Activated T-helper 1 cell treated with anti-CD3 and anti-CD28 coated beads, Interleukin-12 subunit alpha, Interleukin-12 subunit beta, Interleukin-2, Interleukin-4 antibody, amounts not matched to agents 30 ng/mL and 10 ng/mL and 1 ng/mL, durations not matched to agents 14 hours and 24 hours and 36 hours (primary cell): ENCODE data around the gene NPHP4. TPM values are rescaled to one million over a fixed set of nuclear protein-coding genes. Genes with fewer than 3 reads are reported as not detected.

ENCODE experiments used
- DNase-seq: peaks from one replicate; pipeline ENCODE4 v3.0.0; 2021; ENCODE audit warnings: low spot score
- H3K27ac Mint-ChIP-seq: one replicate; pipeline ENCODE4 v1.8.0; 2021; ENCODE audit warnings: mild to moderate bottlenecking, mixed read lengths
- H3K27me3 Mint-ChIP-seq: one replicate; pipeline ENCODE4 v1.8.0; 2022; ENCODE audit warnings: mild to moderate bottlenecking, moderate library complexity, mixed read lengths; ENCODE audit not compliant: insufficient read depth
- H3K36me3 Mint-ChIP-seq: one replicate; pipeline ENCODE4 v1.8.0; 2021; ENCODE audit warnings: low read depth, mixed read lengths
- H3K4me1 Mint-ChIP-seq: one replicate; pipeline ENCODE4 v1.8.0; 2021; ENCODE audit warnings: low read depth, mixed read lengths
- H3K4me3 Mint-ChIP-seq: one replicate; pipeline ENCODE4 v1.8.0; 2021; ENCODE audit warnings: mild to moderate bottlenecking, moderate library complexity, mixed read lengths
- H3K9me3 Mint-ChIP-seq: one replicate; pipeline ENCODE4 v1.8.0; 2021; ENCODE audit warnings: mixed read lengths
- intact Hi-C: fragments of 100-400 bp; cut with micrococcal nuclease; formaldehyde crosslinking; loops from one replicate; pipeline ENCODE4 v1.15.1; 2024
- total RNA-seq: library from RNA; stranded (reverse); gene quantifications from 2 replicates; pipeline ENCODE4 v1.2.3, GENCODE V29; 2022

The NPHP4 gene
- total RNA-seq, 1 donor from 2014 or later = 18.3 TPM

GRCh38 chr1:5998051-5998905, 6.1 kb upstream of the NPHP4 start:
- no peak for DNase-seq
- no peaks in the 10 kb centered on the region for H3K9me3 Mint-ChIP-seq
- H3K36me3 Mint-ChIP-seq = peaks cover 5% of the 10 kb centered on the region
- peaks cover 28% of the 10 kb centered on the region for H3K4me1 Mint-ChIP-seq
- H3K4me3 Mint-ChIP-seq = no peak overlapping the region
- H3K27me3 Mint-ChIP-seq = no peaks in the 10 kb centered on the region
- intact Hi-C loops = loop anchor here (10.0 kb wide), 1 partner anchor 787 kb away; the partner anchor contains the start of gene CAMTA1
- no peak overlapping the region for H3K27ac Mint-ChIP-seq

- intact Hi-C loops = loop anchor here (10.0 kb wide), 1 partner anchor 787 kb away; the partner anchor contains the start of gene CAMTA1
- Mint-ChIP-seq H3K9me3 (no peaks in the 10 kb centered on the region), H3K27ac (no peak overlapping the region), H3K4me1 (peaks cover 28% of the 10 kb centered on the region), H3K36me3 (peaks cover 5% of the 10 kb centered on the region), H3K4me3 (peak overlapping the region; percentile 15), H3K27me3 (no peaks in the 10 kb centered on the region)
- DNase-seq = no peak
These were observed 5.1 kb upstream of the NPHP4 start for GRCh38 chr1:5997316-5997715.

DNA sequence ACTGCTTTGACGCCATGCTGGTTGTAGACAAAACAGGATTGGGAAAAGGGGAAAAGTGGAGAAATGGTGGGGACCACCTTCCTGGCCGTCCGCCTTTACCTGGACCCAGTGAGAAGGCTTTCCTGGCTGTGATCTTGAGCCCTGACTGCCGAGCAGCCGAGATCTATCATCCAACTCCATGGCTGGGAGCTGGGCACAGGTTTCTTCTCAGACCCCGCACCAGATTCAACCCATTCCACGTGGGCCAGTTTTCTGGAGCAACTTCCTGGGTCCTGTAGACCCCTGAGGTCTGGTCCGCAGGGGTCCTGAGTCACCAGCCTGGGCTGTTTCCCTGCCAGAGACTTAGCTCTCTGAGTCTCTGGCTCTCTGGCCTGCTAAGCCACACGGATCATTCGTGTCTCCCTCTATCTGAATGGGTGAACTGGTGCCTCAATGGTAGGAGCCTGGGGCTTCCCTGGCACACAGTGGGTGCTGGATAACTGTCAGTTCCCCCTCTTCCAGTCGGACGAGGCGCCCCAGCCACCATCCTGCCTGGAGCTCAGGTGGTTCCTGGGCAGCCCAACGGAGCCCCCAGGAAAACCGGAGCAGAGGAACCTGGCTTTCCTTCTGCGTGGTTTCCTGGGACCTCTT, 4.5 kb upstream of the NPHP4 start:
- H3K36me3 Mint-ChIP-seq = peaks cover 5% of the 10 kb centered on the region
- no peaks in the 10 kb centered on the region for H3K27me3 Mint-ChIP-seq
- no peak overlapping the region for H3K4me3 Mint-ChIP-seq
- H3K9me3 Mint-ChIP-seq = no peaks in the 10 kb centered on the region
- intact Hi-C loops = loop anchor here (10.0 kb wide), 1 partner anchor 788 kb away; the partner anchor contains the start of gene CAMTA1
- no peak for DNase-seq
- no peak overlapping the region for H3K27ac Mint-ChIP-seq
- H3K4me1 Mint-ChIP-seq = peaks cover 28% of the 10 kb centered on the region

DNA sequence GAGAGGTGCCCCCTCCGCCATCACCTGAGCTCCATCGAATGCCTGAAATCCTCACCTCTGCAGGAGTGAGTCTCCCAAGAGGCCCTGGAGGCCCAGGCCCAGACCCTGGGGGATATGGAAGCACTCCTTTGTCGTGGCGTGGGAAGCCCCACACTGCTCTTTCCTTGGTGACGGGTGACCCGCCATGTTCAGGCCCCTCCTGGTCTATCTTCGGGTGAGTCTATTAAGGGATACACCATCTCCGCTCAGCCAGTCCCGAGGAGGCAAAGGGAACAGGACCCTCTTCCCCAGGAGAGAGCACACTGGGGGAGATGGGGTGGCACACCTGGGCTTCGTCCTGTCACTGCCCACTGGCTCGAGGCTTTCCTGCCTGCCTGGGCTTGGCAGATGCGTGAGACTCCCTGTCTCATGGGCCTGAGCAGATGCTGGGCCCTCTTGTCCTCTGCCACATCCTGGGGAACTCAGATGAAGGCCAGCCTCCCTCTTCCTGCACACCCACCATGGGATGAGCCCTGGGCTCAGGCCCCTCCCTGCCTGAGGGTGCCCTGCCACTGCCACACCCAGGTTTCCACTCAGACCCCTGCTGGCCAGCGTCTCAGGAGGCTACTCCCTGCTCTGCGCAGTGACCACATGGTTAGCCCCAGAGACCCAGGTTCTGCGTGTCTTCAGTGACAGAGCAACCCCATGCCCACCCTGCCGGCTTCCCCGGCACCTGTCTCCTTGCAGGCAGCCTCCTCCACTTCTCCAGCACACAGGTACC, 3.8 kb upstream of the NPHP4 start:
- H3K4me3 Mint-ChIP-seq = peak overlapping the region; percentile 15
- H3K36me3 Mint-ChIP-seq = peaks cover 5% of the 10 kb centered on the region
- no peaks in the 10 kb centered on the region for H3K9me3 Mint-ChIP-seq
- no peak overlapping the region for H3K27ac Mint-ChIP-seq
- H3K27me3 Mint-ChIP-seq = no peaks in the 10 kb centered on the region
- intact Hi-C loops = loop anchor here (10.0 kb wide), 1 partner anchor 789 kb away; the partner anchor contains the start of gene CAMTA1
- peaks cover 30% of the 10 kb centered on the region for H3K4me1 Mint-ChIP-seq
- no peak for DNase-seq

DNA sequence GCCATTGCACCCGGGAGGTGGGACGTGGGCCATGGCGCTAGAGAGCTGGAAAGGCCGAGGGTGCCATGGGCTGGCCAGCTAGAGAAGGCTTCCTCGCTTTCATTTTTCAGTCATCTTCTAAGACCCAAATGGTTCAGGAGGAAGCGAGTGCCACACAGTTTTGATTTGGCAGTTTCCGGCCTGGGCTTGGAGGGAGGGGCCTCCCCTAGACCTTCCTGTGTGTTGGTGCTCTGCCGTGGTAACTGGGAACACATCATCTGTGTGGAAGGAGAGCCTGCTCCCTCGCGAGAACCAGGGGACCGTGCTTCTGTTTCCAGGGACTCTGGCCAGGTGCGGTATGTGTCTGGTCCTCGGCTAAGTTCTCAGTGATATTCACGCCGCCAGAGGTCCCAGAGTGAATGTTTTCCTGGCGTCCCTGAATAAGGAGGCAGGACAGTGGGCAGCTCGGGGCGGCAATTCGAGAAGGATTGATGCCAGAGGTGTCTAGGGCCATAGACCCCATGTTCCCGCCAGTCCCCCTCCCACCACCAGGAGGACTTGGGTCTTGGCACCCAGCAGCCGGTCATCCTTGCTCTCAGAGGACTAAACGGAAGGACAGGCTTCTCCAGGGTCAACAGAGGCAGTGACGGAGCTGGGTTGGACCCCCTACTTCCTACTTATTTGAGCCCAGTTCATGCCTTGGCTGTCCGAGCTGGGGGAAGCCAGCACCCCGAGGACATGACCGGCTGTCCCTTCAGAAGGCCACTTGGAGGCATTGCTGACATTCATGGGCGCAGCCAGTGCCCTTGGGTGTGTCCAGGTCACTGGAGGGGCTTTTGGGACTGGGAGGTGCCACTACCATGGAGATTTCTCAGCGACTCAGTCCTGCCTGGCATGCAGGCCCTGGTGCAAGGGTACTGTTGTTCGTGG, 2.7 kb upstream of the NPHP4 start:
- peak; percentile 69 for DNase-seq
- intact Hi-C loops = loop anchor here (10.0 kb wide), 1 partner anchor 790 kb away; the partner anchor contains the start of gene CAMTA1
- H3K36me3 Mint-ChIP-seq = peaks cover 5% of the 10 kb centered on the region

GRCh38 chr1:5993556-5994491, 1.6 kb upstream of the NPHP4 start:
- peak overlapping the region; percentile 95 for H3K4me3 Mint-ChIP-seq
- no peaks in the 10 kb centered on the region for H3K27me3 Mint-ChIP-seq
- peak; percentile 12 for DNase-seq
- peaks cover 5% of the 10 kb centered on the region for H3K36me3 Mint-ChIP-seq
- H3K9me3 Mint-ChIP-seq = no peaks in the 10 kb centered on the region
- H3K4me1 Mint-ChIP-seq = peaks cover 42% of the 10 kb centered on the region
- peak overlapping the region; percentile 98 for H3K27ac Mint-ChIP-seq
- intact Hi-C loops = loop anchor here (1.0 to 10.0 kb wide), 3 partner anchors 399 to 791 kb away; partner anchors contain the start of genes ACOT7, CAMTA1 and KLHL21

More for the DNA sequence above, 2.7 kb upstream of the NPHP4 start:
- Mint-ChIP-seq H3K9me3 (no peaks in the 10 kb centered on the region), H3K27me3 (no peaks in the 10 kb centered on the region), H3K4me1 (peaks cover 40% of the 10 kb centered on the region), H3K4me3 (peak overlapping the region; percentile 95), H3K27ac (peak overlapping the region; percentile 98)

DNA sequence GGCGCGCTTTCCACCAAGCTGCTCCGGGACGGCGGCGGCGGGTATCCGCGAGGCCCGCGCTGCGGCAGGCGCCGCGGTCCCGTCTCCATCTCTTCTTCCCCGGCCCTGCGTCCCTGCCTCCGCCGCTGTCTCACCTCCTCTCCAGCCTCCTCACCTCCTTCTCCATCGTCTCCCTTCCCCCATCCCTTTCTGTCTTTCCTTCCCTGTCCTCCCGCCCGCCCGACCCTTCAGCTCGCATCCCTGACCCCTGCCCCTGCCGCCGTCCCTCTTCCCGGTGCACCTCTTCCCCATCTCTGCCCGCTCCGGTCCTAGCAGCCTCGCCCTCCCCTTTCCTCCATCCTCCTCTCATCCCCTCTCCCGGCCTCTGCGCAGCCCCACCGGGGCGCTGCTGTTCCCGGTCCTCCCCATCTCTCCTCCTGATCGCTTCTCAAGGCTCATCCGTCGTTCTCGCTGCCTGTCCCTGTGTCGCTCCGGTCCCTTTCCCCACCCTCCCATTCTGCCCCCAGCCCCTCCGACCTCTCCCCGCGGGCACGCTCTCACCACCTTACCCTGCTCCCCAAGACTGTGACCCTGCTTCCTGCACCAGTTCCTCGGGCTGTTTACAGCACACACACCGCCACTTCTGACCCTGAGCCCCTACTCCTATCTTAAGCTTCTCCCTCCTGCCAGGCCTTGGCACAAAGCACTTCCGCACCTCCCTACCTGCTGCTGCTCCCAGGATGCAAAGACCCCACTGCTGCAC, 760 bp upstream of the NPHP4 start:
- no peak for DNase-seq
- intact Hi-C loops = loop anchor here (1.0 to 10.0 kb wide), 5 partner anchors 33 to 792 kb away; partner anchors contain the start of genes ACOT7, CAMTA1, KLHL21 and RPL22
- H3K27ac Mint-ChIP-seq = peak overlapping the region; percentile 98
- H3K36me3 Mint-ChIP-seq = peaks cover 5% of the 10 kb centered on the region
- H3K9me3 Mint-ChIP-seq = no peaks in the 10 kb centered on the region
- no peaks in the 10 kb centered on the region for H3K27me3 Mint-ChIP-seq
- peaks cover 41% of the 10 kb centered on the region for H3K4me1 Mint-ChIP-seq
- H3K4me3 Mint-ChIP-seq = peak overlapping the region; percentile 95

DNA sequence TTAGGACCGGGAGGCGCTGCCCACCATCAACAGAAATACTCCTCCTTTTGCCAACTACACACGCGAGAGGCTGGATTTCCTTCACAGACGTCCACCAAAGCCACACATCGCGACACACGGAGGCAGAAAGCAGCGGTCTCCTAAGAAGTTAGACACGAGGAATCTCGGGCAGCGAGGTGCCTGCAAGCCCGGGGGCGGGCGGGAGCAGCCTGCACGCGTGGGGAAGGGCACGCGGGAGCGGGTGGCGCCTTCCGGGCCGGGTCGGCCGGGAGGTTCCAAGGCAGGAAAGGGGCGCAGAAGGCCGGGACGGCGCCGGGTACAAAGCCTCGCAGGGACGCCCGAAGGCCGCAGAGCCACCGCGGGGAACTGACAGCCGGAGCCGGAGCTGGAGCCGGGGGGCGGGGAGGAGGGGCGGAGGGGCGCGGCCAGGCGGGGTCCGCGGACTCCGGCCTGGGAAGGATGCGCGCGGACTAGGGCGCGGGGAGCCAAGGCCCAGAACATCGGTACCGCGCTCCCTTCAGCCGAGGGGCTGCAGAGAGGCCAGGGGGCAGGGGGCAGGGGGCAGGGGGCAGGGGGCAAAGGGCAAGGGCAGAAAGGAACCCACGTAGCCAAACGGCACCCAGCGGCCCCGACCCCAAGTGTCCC, 722 bp downstream of the NPHP4 start:
- Mint-ChIP-seq H3K36me3 (peaks cover 4% of the 10 kb centered on the region), H3K27me3 (no peaks in the 10 kb centered on the region), H3K4me1 (peaks cover 38% of the 10 kb centered on the region), H3K4me3 (peak overlapping the region; percentile 95), H3K27ac (peak overlapping the region; percentile 89), H3K9me3 (no peaks in the 10 kb centered on the region)
- intact Hi-C loops = loop anchor here (1.0 to 10.0 kb wide), 4 partner anchors 35 to 793 kb away; partner anchors contain the start of genes CAMTA1, KLHL21 and RPL22
- peak; percentile 31 for DNase-seq

GRCh38 chr1:5990913-5991312, 1.3 kb downstream of the NPHP4 start:
- DNase-seq = no peak
- intact Hi-C loops = loop anchor here (10.0 kb wide), 1 partner anchor 794 kb away; the partner anchor contains the start of gene CAMTA1
- Mint-ChIP-seq H3K4me1 (peaks cover 38% of the 10 kb centered on the region), H3K27me3 (no peaks in the 10 kb centered on the region), H3K9me3 (no peaks in the 10 kb centered on the region), H3K4me3 (peak overlapping the region; percentile 91), H3K27ac (peak overlapping the region; percentile 89), H3K36me3 (peaks cover 4% of the 10 kb centered on the region)

DNA sequence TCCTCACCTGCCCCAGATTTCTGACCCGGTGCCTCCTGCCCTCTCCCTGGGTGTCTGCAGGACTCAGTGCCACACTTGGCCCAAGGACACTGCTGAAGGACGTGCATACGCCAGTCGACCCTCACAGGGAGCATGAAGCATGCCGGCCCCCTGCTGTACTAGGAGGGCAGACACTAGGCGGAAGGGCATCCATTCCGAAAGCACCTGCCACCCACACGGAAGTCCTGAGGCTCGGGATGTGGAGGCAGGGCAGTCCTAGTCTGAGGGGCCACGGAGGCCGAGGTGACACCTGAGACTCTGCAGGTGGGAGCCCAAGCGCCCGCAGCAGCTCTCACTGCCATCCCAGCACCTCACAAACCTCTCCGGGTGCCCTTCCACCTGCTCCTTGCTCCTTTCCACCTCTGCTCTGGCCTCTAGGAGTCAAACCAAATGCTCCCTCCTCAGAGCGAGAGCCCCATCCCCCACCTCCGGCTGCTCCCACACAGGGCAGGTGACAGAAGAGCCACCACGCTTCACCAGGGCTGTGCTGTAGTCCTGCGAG, 2.4 kb downstream of the NPHP4 start:
- Mint-ChIP-seq H3K27ac (no peak overlapping the region), H3K4me1 (peaks cover 31% of the 10 kb centered on the region), H3K36me3 (peaks cover 9% of the 10 kb centered on the region), H3K4me3 (peak overlapping the region; percentile 73), H3K9me3 (no peaks in the 10 kb centered on the region), H3K27me3 (no peaks in the 10 kb centered on the region)
- intact Hi-C loops = loop anchor here (10.0 kb wide), 1 partner anchor 795 kb away; the partner anchor contains the start of gene CAMTA1
- DNase-seq = no peak
